Psoas muscle (tissue), 8 donors: ENCODE measurements around the gene ANKZF1. TPM values are rescaled to one million over a fixed set of nuclear protein-coding genes. Genes with fewer than 3 reads are reported as not detected.
A peak's percentile ranks its signal among the peaks of the same experiment; 100 is the strongest.

Experiments used
- ATAC-seq, 4 donors: fragments of 200-7000 bp; cut with Tn5 transposase; one replicate each; pipeline ENCODE4 v1.9.1; 2020; ENCODE audit warnings: moderate library complexity in 3 of 4, mild to moderate bottlenecking in 2 of 4
- DNase-seq, 2 donors: peaks; one replicate each; pipeline ENCODE4 v3.0.0-alpha.2; 2020
- H3K27ac ChIP-seq: fragments of 200-600 bp; one replicate; pipeline ENCODE4 v1.8.0; 2022
- H3K27me3 ChIP-seq, 3 donors: fragments of 200-600 bp in 1 of 3; one replicate each; pipeline versions ENCODE4 v1.6.1 to v1.8.0; 2013 to 2022; ENCODE audit warnings: low read length in 2 of 3, mild to moderate bottlenecking in 2 of 3, moderate library complexity in 1 of 3; ENCODE audit not compliant: insufficient read depth in 3 of 3
- H3K36me3 ChIP-seq, 2 donors: fragments of 200-600 bp in 1 of 2; one replicate each; pipeline versions ENCODE4 v1.6.1 to v1.8.0; 2013 to 2022; ENCODE audit warnings: low read depth in 1 of 2, mild to moderate bottlenecking in 1 of 2, moderate library complexity in 1 of 2; ENCODE audit not compliant: insufficient read depth in 1 of 2
- H3K4me1 ChIP-seq: fragments of 200-600 bp; one replicate; pipeline ENCODE4 v1.8.0; 2022
- H3K4me3 ChIP-seq: fragments of 200-600 bp; one replicate; pipeline ENCODE4 v1.8.0; 2022; ENCODE audit warnings: mild to moderate bottlenecking
- H3K9me3 ChIP-seq: fragments of 200-600 bp; one replicate; pipeline ENCODE4 v1.8.0; 2022
- CTCF ChIP-seq: fragments of 200-600 bp; IDR thresholded peaks from one replicate; pipeline ENCODE4 v1.8.0; 2022; ENCODE audit warnings: antibody characterized with exemption
- WGBS, 3 donors: extraction: QIAGEN DNeasy Blood & Tissue Kit; methylation state at CpG; one replicate each; pipeline versions ENCODE4 v1.1.6 to v1.1.7; 2013; 5-methylcytosine and 5-hydroxymethylcytosine counted together
- intact Hi-C, 2 donors: fragments of 100-400 bp; cut with DNase I; formaldehyde crosslinking; loops; one replicate each; pipeline versions ENCODE4 v1.11.0 to v1.14.2; 2022
- polyA plus RNA-seq, 3 donors: library from polyadenylated mRNA; stranded (reverse); fragments of 200-250 nt; gene quantifications; one replicate each; pipeline ENCODE4 v1.2.3, GENCODE V29; 2013
- total RNA-seq, 4 donors: library from RNA; stranded (reverse); fragmentation: NEBNext Ultra II Directional in 2 of 4; extraction: Animal tissue kit (Norgen Biotek cat#: 25700) in 2 of 4; gene quantifications; one replicate each; pipeline versions ENCODE4 v1.2.1 to v1.2.4, GENCODE V29; 2021 to 2023
- donor health status: healthy with polysubstance abuse.
- donor health status: DM: no; HTN: no; CAD: no; lungs with moderate emphysema.
- donor health status: Bipolar disorder and iron deficiency.
- donor health status: healthy.
- donor health status: DM: yes; HTN: yes; CAD: no.
- donor health status: DM: no; HTN: no; CAD: no.
- donor health status: DM: no; HTN: no; CAD: no.
- donor health status: DM: yes; HTN: yes; CAD: no.

The ANKZF1 gene
- total and polyA plus RNA-seq, 7 donors: 8.7 to 29.4 (median 14.9) TPM

- Histone ChIP-seq H3K27ac (peak overlapping the region; percentile 92), H3K9me3 (no peaks in the 10 kb centered on the region), H3K36me3 (peaks cover 6 to 76% of the 10 kb centered on the region in 2 donors), H3K4me3 (peak overlapping the region; percentile 69), H3K27me3 (no peaks in the 10 kb centered on the region), H3K4me1 (peaks cover 24% of the 10 kb centered on the region)
- 84 to 85% (median 85%) methylated on average over 18 of the region's 18 CpGs for whole genome bisulfite sequencing, 3 donors
- DNase-seq (no peak), ATAC-seq (no peak)
- intact Hi-C loops: loop anchor here in 1 of 2 donors (5.0 kb wide), 1 partner anchor 43 kb away; the partner anchor contains the start of genes CNPPD1 and RETREG2
- no peak for TF ChIP-seq CTCF
Measured at GRCh38 chr2:219219784-219220532, 9.6 kb upstream of the ANKZF1 start.

- WGBS, 3 donors: 87 to 89% (median 89%) methylated on average over 16 to 19 of the region's 19 CpGs
- Histone ChIP-seq H3K4me3 (no peak overlapping the region), H3K27ac (peak overlapping the region; percentile 36), H3K36me3 (peaks cover 8 to 76% of the 10 kb centered on the region in 2 donors), H3K9me3 (no peaks in the 10 kb centered on the region), H3K4me1 (peaks cover 23% of the 10 kb centered on the region), H3K27me3 (no peaks in the 10 kb centered on the region)
- intact Hi-C loops: no loop called here
- no peak for DNase-seq
- ATAC-seq: no peak
- TF ChIP-seq CTCF: no peak
Measured at GRCh38 chr2:219220652-219221402, 8.8 kb upstream of the ANKZF1 start.

- no peak for TF ChIP-seq CTCF
- DNase-seq (no peak), ATAC-seq (no peak)
- Histone ChIP-seq H3K4me3 (no peak overlapping the region), H3K4me1 (peaks cover 15% of the 10 kb centered on the region), H3K9me3 (no peaks in the 10 kb centered on the region), H3K27ac (peak overlapping the region; percentile 23), H3K36me3 (peaks cover 8 to 77% of the 10 kb centered on the region in 2 donors), H3K27me3 (no peaks in the 10 kb centered on the region)
- intact Hi-C loops: no loop called here
- WGBS, 3 donors: 63 to 72% (median 71%) methylated on average over 16 of the region's 16 CpGs
Measured at GRCh38 chr2:219221957-219222518, 7.6 kb upstream of the ANKZF1 start.

GRCh38 chr2:219223831-219224610, 5.6 kb upstream of the ANKZF1 start:
- intact Hi-C loops: no loop called here

More at GRCh38 chr2:219223831-219224610, 5.6 kb upstream of the ANKZF1 start:
- H3K27me3 ChIP-seq: no peaks in the 10 kb centered on the region
- ATAC-seq (no peak), DNase-seq (no peak)
- no peak overlapping the region for H3K4me3 ChIP-seq
- TF ChIP-seq CTCF: no peak
- no peaks in the 10 kb centered on the region for H3K9me3 ChIP-seq
- H3K27ac ChIP-seq: no peak overlapping the region
- 92 to 96% (median 93%) methylated on average over 31 of the region's 31 CpGs for WGBS, 3 donors
- peaks cover 20% of the 10 kb centered on the region for H3K4me1 ChIP-seq
- peaks cover 8 to 88% of the 10 kb centered on the region in 2 donors for H3K36me3 ChIP-seq
